Loucy (cell line): ENCODE data around the gene FNDC8.

ENCODE experiments used
- H2AFZ ChIP-seq: fragments of 200-600 bp; sonication (generic); 2 replicates; pipeline ENCODE4 v1.6.0; 2016; ENCODE audit warnings: antibody characterized with exemption, mild to moderate bottlenecking, low read length, moderate library complexity
- H3F3A ChIP-seq: fragments of 200-600 bp; 2 replicates; pipeline ENCODE4 v1.6.0; 2016; ENCODE audit warnings: antibody characterized with exemption, low read depth, mild to moderate bottlenecking
- H3K27me3 ChIP-seq: fragments of 200-600 bp; sonication (generic); 2 replicates; pipeline ENCODE4 v1.6.1; 2014; ENCODE audit warnings: low read length, mild to moderate bottlenecking; ENCODE audit not compliant: insufficient read depth, poor library complexity, severe bottlenecking
- H3K36me3 ChIP-seq: fragments of 200-600 bp; sonication (generic); 2 replicates; pipeline ENCODE4 v1.6.1; 2016; ENCODE audit warnings: low read length; ENCODE audit not compliant: insufficient read depth
- H3K4me1 ChIP-seq: fragments of 200-600 bp; sonication (generic); 2 replicates; pipeline ENCODE4 v1.5.1; 2014; ENCODE audit warnings: low read length, mild to moderate bottlenecking; ENCODE audit not compliant: insufficient read depth, poor library complexity, severe bottlenecking
- H3K4me2 ChIP-seq: fragments of 200-600 bp; sonication (generic); 2 replicates; pipeline ENCODE4 v1.6.0; 2014; ENCODE audit warnings: antibody characterized with exemption, low read length, low read depth, mild to moderate bottlenecking; ENCODE audit not compliant: poor library complexity, severe bottlenecking
- H3K4me3 ChIP-seq: fragments of 200-600 bp; sonication (generic); 2 replicates; pipeline ENCODE4 v1.5.1; 2014; ENCODE audit warnings: low read length, mild to moderate bottlenecking, mixed read lengths; ENCODE audit not compliant: poor library complexity, severe bottlenecking
- H3K79me2 ChIP-seq: fragments of 200-600 bp; sonication (generic); 2 replicates; pipeline ENCODE4 v1.6.1; 2014; ENCODE audit warnings: low read length; ENCODE audit not compliant: insufficient read depth
- H3K9ac ChIP-seq: fragments of 200-600 bp; sonication (generic); 2 replicates; pipeline ENCODE4 v1.6.0; 2014; ENCODE audit warnings: mild to moderate bottlenecking, low read depth, low read length, moderate library complexity; ENCODE audit not compliant: poor library complexity, severe bottlenecking
- H3K9me2 ChIP-seq: fragments of 200-600 bp; sonication (generic); replicated peaks from 2 replicates; pipeline ENCODE4 v1.6.1; 2016; ENCODE audit warnings: low read depth, low read length, mixed read lengths
- H3K9me3 ChIP-seq: fragments of 200-600 bp; sonication (generic); 2 replicates; pipeline ENCODE4 v1.6.1; 2014; ENCODE audit warnings: mild to moderate bottlenecking, antibody characterized with exemption, low read length, low read depth; ENCODE audit not compliant: insufficient read depth
- H4K20me1 ChIP-seq: fragments of 200-600 bp; sonication (generic); 2 replicates; pipeline ENCODE4 v1.6.0; 2014; ENCODE audit warnings: antibody characterized with exemption, low read length, mild to moderate bottlenecking; ENCODE audit not compliant: insufficient read depth, poor library complexity, severe bottlenecking
- CTCF ChIP-seq: fragments of 200-600 bp; sonication (generic); conservative IDR thresholded peaks from 2 replicates; pipeline ENCODE4 v1.5.1; 2014; ENCODE audit warnings: mild to moderate bottlenecking, antibody characterized with exemption, low read length
- EZH2phosphoT487 ChIP-seq: fragments of 200-600 bp; IDR thresholded peaks from 2 replicates; pipeline ENCODE4 v1.6.1; 2018; ENCODE audit warnings: antibody characterized with exemption, mild to moderate bottlenecking, moderate library complexity, borderline replicate concordance

The FNDC8 gene

GRCh38 chr17:35167046-35167445 is 45.6 kb downstream of the FNDC8 start:
- Histone ChIP-seq H3K4me2 (no peak overlapping the region), H3K9me2 (no peaks in the 10 kb centered on the region), H3F3A (no peaks in the 10 kb centered on the region), H3K9ac (no peak overlapping the region), H3K4me3 (no peak overlapping the region), H4K20me1 (no peaks in the 10 kb centered on the region), H3K4me1 (peaks cover under 1% of the 10 kb centered on the region), H3K36me3 (no peaks in the 10 kb centered on the region), H3K79me2 (no peaks in the 10 kb centered on the region), H3K9me3 (no peaks in the 10 kb centered on the region), H3K27me3 (no peaks in the 10 kb centered on the region), H2AFZ (no peak overlapping the region)
- TF ChIP-seq CTCF (no peak), EZH2phosphoT487 (no peak)

DNA sequence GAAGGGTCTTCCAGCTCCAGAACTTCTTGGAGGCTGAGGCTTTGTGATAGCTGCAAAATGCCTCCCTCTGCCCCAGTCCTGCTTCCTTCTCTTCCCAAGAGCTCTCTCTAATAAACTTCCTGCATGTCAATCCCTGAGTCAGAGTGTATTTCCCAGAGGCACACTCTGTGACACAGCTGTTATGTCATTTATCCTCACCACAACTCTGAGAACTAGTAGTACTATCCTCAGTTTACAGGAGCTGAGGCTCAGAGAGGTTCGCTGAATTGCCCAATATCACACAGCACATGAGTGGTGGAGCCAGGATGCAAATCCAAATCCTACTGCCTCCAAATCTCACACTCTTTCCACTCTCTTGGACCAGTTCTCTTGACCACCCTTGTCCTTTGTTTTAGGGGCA is 46.3 kb downstream of the FNDC8 start:
- H3K79me2 ChIP-seq, result no peaks in the 10 kb centered on the region
- H3K9me3 ChIP-seq, result no peaks in the 10 kb centered on the region
- no peaks in the 10 kb centered on the region for H3K9me2 ChIP-seq
- no peaks in the 10 kb centered on the region for H3K4me1 ChIP-seq
- H4K20me1 ChIP-seq, result no peaks in the 10 kb centered on the region
- no peaks in the 10 kb centered on the region for H3K36me3 ChIP-seq
- no peaks in the 10 kb centered on the region for H3F3A ChIP-seq
- H3K4me3 ChIP-seq, result no peak overlapping the region
- H3K9ac ChIP-seq, result no peak overlapping the region
- no peaks in the 10 kb centered on the region for H3K27me3 ChIP-seq
- H3K4me2 ChIP-seq, result no peak overlapping the region
- TF ChIP-seq EZH2phosphoT487, result no peak
- no peak for TF ChIP-seq CTCF
- no peak overlapping the region for H2AFZ ChIP-seq

DNA sequence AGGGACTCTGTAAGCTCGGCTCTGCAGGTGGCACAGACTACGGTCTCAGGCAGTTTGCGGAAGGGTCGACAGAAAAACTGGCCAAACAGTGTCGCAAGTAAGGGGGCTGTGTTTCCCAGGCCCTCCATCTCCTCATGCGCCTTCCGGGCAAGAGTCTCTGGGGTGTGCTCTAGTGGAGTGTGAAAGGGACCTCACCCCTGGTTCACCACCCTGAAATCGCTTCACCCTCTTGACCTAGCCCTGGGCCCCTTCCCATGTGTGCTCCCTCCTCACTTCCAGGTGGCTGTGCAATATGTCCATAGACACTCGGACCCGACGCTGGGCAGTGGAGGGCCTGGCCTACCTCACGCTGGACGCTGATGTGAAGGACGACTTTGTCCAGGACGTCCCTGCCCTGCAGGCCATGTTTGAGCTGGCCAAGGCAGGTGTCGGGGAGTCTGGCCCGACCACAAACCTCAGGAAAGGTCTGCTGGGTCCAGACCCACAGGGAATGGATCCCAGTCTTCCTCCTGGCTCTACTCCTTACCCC is 48.5 kb downstream of the FNDC8 start:
- no peaks in the 10 kb centered on the region for H3K4me1 ChIP-seq
- no peak overlapping the region for H3K4me3 ChIP-seq
- H3K4me2 ChIP-seq, result no peak overlapping the region
- no peaks in the 10 kb centered on the region for H4K20me1 ChIP-seq
- no peaks in the 10 kb centered on the region for H3K27me3 ChIP-seq
- H2AFZ ChIP-seq, result no peak overlapping the region
- no peaks in the 10 kb centered on the region for H3K9me3 ChIP-seq
- TF ChIP-seq EZH2phosphoT487, result no peak
- no peaks in the 10 kb centered on the region for H3K9me2 ChIP-seq
- H3F3A ChIP-seq, result no peaks in the 10 kb centered on the region
- H3K36me3 ChIP-seq, result no peaks in the 10 kb centered on the region
- no peaks in the 10 kb centered on the region for H3K79me2 ChIP-seq
- no peak overlapping the region for H3K9ac ChIP-seq
